Measurements from ENCODE around the gene UBE3C.
A peak's percentile ranks its signal among the peaks of the same experiment; 100 is the strongest.

Gene UBE3C

DNA sequence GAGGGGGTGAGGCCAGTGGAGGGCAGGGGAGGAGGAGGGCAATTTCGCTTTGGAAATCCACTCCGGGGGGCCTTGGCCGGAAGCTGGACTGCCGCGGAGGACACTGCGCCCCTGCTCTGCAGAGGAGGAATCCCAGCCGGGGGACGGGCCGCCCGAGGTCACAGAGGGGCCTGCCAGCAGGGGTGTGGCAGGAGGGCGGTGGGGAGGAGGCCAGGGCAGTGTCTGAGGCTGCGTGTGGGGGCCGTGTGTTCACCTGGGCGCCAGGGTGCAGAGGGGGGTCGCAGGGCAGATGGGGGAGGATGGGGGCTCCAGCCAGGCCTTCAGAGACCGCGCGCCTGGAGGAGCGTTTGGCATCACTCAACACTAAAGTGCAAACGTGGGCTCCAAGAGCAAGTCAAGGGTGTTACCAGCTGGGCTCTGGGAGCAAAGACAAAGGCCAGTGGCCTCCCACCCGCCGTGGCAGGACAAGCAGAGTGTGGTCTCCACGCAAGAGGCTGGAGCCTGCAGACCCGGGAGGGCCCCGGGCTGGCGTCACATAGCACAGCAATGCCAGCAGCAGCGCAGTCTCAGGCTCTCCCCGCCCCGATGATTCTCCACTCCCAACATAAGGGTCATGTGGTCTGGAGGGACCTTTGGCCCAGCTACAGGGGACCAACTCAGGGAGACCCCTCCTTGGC lies 152.8 kb downstream of the UBE3C start:
- H3K27me3 ChIP-seq = no peaks in the 10 kb centered on the region
- no peaks in the 10 kb centered on the region for H3K9me3 ChIP-seq (replicated peaks in 1 of 11)
- peaks cover 25 to 46% (median 32%) of the 10 kb centered on the region in 10 experiments for H3K4me1 ChIP-seq
- no peak overlapping the region for H3K4me2 ChIP-seq
- H3K27ac ChIP-seq = no peak overlapping the region
- no peak overlapping the region for H3K4me3 ChIP-seq
- H3K36me3 ChIP-seq = no peaks in the 10 kb centered on the region
- no peaks in the 10 kb centered on the region for H4K20me1 ChIP-seq
- TF ChIP-seq Cebpa-rat (IDR thresholded peaks at IDR 0.05) = no peak
- H3K9ac ChIP-seq = no peak overlapping the region

GRCh38 chr7:157292258-157292657 lies 153.5 kb downstream of the UBE3C start:
- no peak for TF ChIP-seq Cebpa-rat (IDR thresholded peaks at IDR 0.05)
- Histone ChIP-seq H3K36me3 (no peaks in the 10 kb centered on the region), H3K9me3 (replicated peaks in 1 of 11) (no peaks in the 10 kb centered on the region; a peak in 1 of 22 replicates), H3K4me1 (peaks cover 30 to 53% (median 37%) of the 10 kb centered on the region in 10 experiments), H3K4me2 (peak overlapping the region in 1 of 11 experiments; percentile 33; a peak in 1 of 22 replicates), H3K27ac (0 out of 22 replicates have a peak overlapping the region, but pooled peaks of 2 of the 11 experiments have one; percentile 2 to 42), H3K9ac (no peak overlapping the region), H3K27me3 (no peaks in the 10 kb centered on the region), H4K20me1 (no peaks in the 10 kb centered on the region), H3K4me3 (no peak overlapping the region)

DNA sequence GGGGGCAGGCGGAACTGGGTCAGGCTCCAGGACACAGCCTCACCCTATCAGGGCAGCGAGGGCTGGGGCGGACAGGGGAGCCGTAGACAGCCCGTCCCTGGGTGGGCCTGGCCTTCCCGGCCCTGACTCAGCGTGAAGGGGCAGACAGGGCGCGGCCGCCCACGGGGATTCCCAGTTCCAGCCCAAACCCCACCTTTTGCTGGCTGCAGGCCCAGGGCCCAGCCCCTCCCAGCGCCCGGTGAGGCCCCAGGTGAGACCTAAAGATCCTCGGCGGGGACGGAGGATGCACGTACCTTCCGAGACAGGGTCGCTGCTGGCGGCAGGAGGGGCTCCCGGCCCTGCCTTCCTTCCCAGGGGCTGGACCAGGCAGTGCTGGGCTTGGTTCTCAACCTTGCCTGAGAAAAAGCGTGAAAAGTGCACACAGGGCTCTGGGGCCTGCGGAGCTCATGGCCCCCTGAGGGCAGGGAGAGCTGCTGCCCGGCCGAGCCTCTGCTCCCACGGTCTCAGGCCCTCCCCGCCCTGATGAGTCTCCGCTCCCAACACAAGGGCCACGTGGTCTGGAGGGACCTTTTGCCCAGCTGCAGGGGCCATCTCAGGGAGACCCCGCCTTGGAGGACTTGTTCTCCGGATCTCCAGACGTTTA lies 154.2 kb downstream of the UBE3C start:
- no peaks in the 10 kb centered on the region for H3K36me3 ChIP-seq
- no peaks in the 10 kb centered on the region for H4K20me1 ChIP-seq
- peak overlapping the region in 3 of 11 experiments; percentile 2 to 42 (median 14); a peak in 4 of 22 replicates for H3K27ac ChIP-seq
- no peak for TF ChIP-seq Cebpa-rat (IDR thresholded peaks at IDR 0.05)
- peak overlapping the region in 1 of 11 experiments; percentile 33; a peak in 3 of 22 replicates for H3K4me2 ChIP-seq
- H3K9me3 ChIP-seq (replicated peaks in 1 of 11) = no peaks in the 10 kb centered on the region; a peak in 1 of 22 replicates
- peaks cover 32 to 57% (median 38%) of the 10 kb centered on the region in 10 experiments for H3K4me1 ChIP-seq
- H3K27me3 ChIP-seq = no peaks in the 10 kb centered on the region
- no peak overlapping the region for H3K4me3 ChIP-seq
- H3K9ac ChIP-seq = no peak overlapping the region

- Histone ChIP-seq H3K27me3 (no peaks in the 10 kb centered on the region), H3K9me3 (replicated peaks in 1 of 11) (no peaks in the 10 kb centered on the region; a peak in 1 of 22 replicates), H3K36me3 (no peaks in the 10 kb centered on the region), H3K27ac (peak overlapping the region in 3 of 11 experiments; percentile 2 to 42 (median 14); a peak in 2 of 22 replicates), H3K4me2 (no peak overlapping the region), H3K4me3 (no peak overlapping the region), H4K20me1 (no peaks in the 10 kb centered on the region), H3K4me1 (peaks cover 28 to 60% (median 40%) of the 10 kb centered on the region in 10 experiments), H3K9ac (no peak overlapping the region)
- TF ChIP-seq Cebpa-rat (IDR thresholded peaks at IDR 0.05) = no peak
These were observed 154.7 kb downstream of the UBE3C start for GRCh38 chr7:157293413-157293788.

GRCh38 chr7:157294773-157295172 lies 156.0 kb downstream of the UBE3C start:
- no peaks in the 10 kb centered on the region for H4K20me1 ChIP-seq
- no peak overlapping the region for H3K27ac ChIP-seq
- H3K9ac ChIP-seq = no peak overlapping the region
- TF ChIP-seq Cebpa-rat (IDR thresholded peaks at IDR 0.05) = no peak
- H3K36me3 ChIP-seq = no peaks in the 10 kb centered on the region
- no peak overlapping the region; a peak in 1 of 22 replicates for H3K4me2 ChIP-seq
- H3K27me3 ChIP-seq = no peaks in the 10 kb centered on the region
- no peaks in the 10 kb centered on the region; a peak in 1 of 22 replicates for H3K9me3 ChIP-seq (replicated peaks in 1 of 11)
- H3K4me3 ChIP-seq = no peak overlapping the region
- peaks cover 28 to 60% (median 41%) of the 10 kb centered on the region in 10 experiments for H3K4me1 ChIP-seq

DNA sequence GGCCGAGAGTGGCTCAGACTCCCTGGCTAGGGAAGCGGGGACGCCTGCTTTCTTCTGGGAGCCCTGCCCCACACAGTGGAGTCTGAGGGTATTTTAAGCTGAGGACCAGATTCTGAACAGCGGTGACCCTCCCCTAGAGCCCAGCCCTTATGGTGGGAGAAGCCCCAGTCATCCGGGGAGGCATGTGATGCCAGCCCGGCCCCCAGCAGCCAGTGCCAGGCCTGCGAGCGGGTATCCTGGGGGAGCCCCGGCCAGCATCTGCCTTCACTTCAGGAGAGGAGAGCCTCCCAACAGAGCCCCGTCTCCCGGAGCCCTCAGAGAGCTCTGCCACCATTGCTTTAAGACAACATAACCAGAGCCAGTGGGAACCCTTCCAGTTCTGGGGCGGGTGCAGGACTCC lies 156.6 kb downstream of the UBE3C start:
- H3K4me1 ChIP-seq = peaks cover 28 to 60% (median 41%) of the 10 kb centered on the region in 10 experiments
- no peaks in the 10 kb centered on the region; a peak in 1 of 22 replicates for H3K9me3 ChIP-seq (replicated peaks in 1 of 11)
- H3K36me3 ChIP-seq = no peaks in the 10 kb centered on the region
- H3K4me2 ChIP-seq = peak overlapping the region in 3 of 11 experiments; percentile 18 to 44 (median 30); a peak in 1 of 22 replicates
- no peaks in the 10 kb centered on the region for H4K20me1 ChIP-seq
- H3K9ac ChIP-seq = no peak overlapping the region
- TF ChIP-seq Cebpa-rat (IDR thresholded peaks at IDR 0.05) = no peak
- peak overlapping the region in 4 of 11 experiments; percentile 4 to 40 (median 16); a peak in 4 of 22 replicates for H3K27ac ChIP-seq
- no peak overlapping the region for H3K4me3 ChIP-seq
- H3K27me3 ChIP-seq = no peaks in the 10 kb centered on the region

DNA sequence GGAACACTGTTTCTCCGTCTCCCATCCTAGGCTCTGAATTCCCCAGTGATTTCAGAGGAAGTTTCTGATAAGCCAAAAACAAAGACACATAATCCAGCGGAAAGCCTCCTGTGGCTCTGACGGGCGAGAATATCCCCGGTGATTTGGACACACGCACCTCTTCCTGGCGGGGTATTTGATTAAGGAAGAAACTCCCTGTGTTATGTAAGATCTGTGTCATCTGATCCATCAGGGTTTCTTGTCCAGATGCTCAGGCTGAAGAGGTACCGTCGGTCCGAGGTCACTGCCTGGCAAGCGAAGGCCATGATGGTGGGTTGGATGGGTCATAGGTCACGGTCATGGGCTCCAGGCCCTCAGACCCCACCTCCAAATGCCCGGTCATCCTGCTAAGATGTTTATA lies 158.5 kb downstream of the UBE3C start:
- no peaks in the 10 kb centered on the region for H4K20me1 ChIP-seq
- H3K4me1 ChIP-seq = peaks cover 44 to 74% (median 57%) of the 10 kb centered on the region in 10 experiments
- no peaks in the 10 kb centered on the region; a peak in 1 of 22 replicates for H3K9me3 ChIP-seq (replicated peaks in 1 of 11)
- peak overlapping the region in 4 of 11 experiments; percentile 35 to 42 (median 36); a peak in 5 of 22 replicates for H3K27ac ChIP-seq
- no peak for TF ChIP-seq Cebpa-rat (IDR thresholded peaks at IDR 0.05)
- no peaks in the 10 kb centered on the region for H3K27me3 ChIP-seq
- no peaks in the 10 kb centered on the region for H3K36me3 ChIP-seq
- peak overlapping the region in 9 of 11 experiments; percentile 10 to 98 (median 37); a peak in 14 of 22 replicates for H3K4me2 ChIP-seq
- H3K4me3 ChIP-seq = no peak overlapping the region
- H3K9ac ChIP-seq = peak overlapping the region in 1 of 11 experiments; percentile 4; a peak in 1 of 22 replicates

DNA sequence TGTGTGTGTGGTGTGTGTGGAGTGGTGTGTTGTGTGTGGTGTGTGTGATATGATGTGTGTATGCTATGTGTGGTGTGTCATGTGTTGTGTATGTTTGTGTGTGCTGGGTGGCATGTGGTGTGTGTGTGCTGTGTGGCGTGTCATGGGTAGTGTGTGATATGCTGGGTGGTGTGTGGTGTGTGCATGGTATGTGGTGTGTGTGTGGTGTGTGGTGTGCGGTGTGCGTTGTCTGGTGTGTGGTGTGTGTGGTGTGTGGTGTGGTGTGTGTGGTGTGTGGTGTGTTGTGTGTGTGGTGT lies 160.5 kb downstream of the UBE3C start:
- Histone ChIP-seq H3K9ac (peak overlapping the region in 7 of 11 experiments; percentile 86 to 97 (median 94); a peak in 9 of 22 replicates), H4K20me1 (no peaks in the 10 kb centered on the region), H3K27ac (peak overlapping the region; percentile 38 to 100 (median 99); a peak in 21 of 22 replicates)

More for the DNA sequence above, 160.5 kb downstream of the UBE3C start:
- no peaks in the 10 kb centered on the region for H3K27me3 ChIP-seq
- TF ChIP-seq Cebpa-rat (IDR thresholded peaks at IDR 0.05) = no peak
- H3K9me3 ChIP-seq (replicated peaks in 1 of 11) = no peaks in the 10 kb centered on the region; a peak in 1 of 22 replicates
- H3K36me3 ChIP-seq = no peaks in the 10 kb centered on the region
- no peak overlapping the region for H3K4me3 ChIP-seq
- H3K4me2 ChIP-seq = peak overlapping the region; percentile 74 to 99 (median 96)
- peaks cover 62 to 87% (median 72%) of the 10 kb centered on the region in 10 experiments for H3K4me1 ChIP-seq

All from BLaER1 treated with 17β-estradiol and CSF1 and Interleukin-3, amounts not matched to agents 10 nM and 100 nM (cell line).